GM10248 (cell line): ENCODE data around the gene SMNDC1.
"Not testable (repeated sequence)": the region's sequence is repeated elsewhere in the genome, so short reads cannot be mapped to it uniquely, and the experiment has no call there.

Experiments used
- CTCF ChIA-PET: fragments of 300-600 bp; sonication (Branson Sonifier 250); formaldehyde crosslinking; extraction: SDS; loops from one replicate; lab custom pipeline; 2021; ENCODE audit warnings: antibody characterized with exemption; lab: Yijun Ruan, JAX
- POLR2A ChIA-PET: fragments of 350-650 bp; sonication (Branson Sonifier 250); formaldehyde crosslinking; extraction: SDS; loops from one replicate; lab custom pipeline; 2020; ENCODE audit warnings: antibody characterized with exemption; lab: Yijun Ruan, JAX
- DNase-seq: peaks from one replicate; pipeline ENCODE4 v3.0.0; 2012; ENCODE audit errors: extremely low spot score
- CTCF ChIP-seq: IDR thresholded peaks from 2 replicates; pipeline ENCODE4 v1.5.1; 2012; ENCODE audit warnings: mild to moderate bottlenecking, low read depth; ENCODE audit errors: extremely low read depth, missing control alignments, control extremely low read depth

The SMNDC1 gene

GRCh38 chr10:110274647-110275046 is 30.1 kb downstream of the SMNDC1 start:
- no peak for DNase-seq
- POLR2A ChIA-PET, result interaction anchor here (0.6 to 0.7 kb wide), 2 partner anchors 32 to 266 kb away, joined by 3 to 5 read pairs; no protein-coding TSS in a partner anchor
- CTCF ChIA-PET, result interaction anchor here (0.6 to 2.6 kb wide), 11 partner anchors 11 to 266 kb away, joined by 3 to 22 read pairs (median 3); no protein-coding TSS in a partner anchor
- TF ChIP-seq CTCF, result no peak

DNA sequence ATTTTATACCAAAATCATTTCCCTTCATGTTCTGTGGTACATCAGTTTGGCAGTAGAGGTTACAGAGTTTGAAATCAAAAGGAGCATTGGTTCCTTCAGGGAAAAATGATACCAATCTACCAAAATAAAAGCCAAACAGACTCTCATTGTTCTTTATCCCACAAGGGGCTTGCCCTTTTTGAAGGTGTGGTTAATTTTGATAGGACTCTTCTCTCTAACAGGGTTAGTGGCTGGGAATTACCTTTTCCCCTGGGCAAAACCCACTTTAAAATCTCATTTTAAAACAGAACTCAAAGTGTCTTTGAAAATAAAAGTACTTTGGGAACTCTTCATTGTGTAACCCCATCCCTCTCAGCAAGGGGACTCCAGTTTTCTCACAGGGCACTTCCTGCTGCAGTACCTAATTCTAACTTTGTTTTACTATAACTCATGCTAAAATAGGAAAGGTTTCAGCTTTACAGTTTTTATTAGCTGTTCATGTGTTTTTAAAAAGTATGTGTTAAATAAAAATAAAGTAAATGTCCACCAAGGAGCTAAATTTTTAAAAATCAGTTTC is 30.6 kb downstream of the SMNDC1 start:
- no peak for TF ChIP-seq CTCF
- CTCF ChIA-PET, result interaction anchor here (0.6 to 2.6 kb wide), 10 partner anchors 11 to 266 kb away, joined by 3 to 22 read pairs (median 4); no protein-coding TSS in a partner anchor
- POLR2A ChIA-PET, result interaction anchor here (0.6 to 0.7 kb wide), 2 partner anchors 33 to 266 kb away, joined by 3 to 5 read pairs; no protein-coding TSS in a partner anchor
- DNase-seq, result peak; percentile 20

- TF ChIP-seq CTCF, result no peak
- DNase-seq, result peak; percentile 12
- POLR2A ChIA-PET, result no interaction called here
- CTCF ChIA-PET, result interaction anchor here (0.8 to 1.5 kb wide), 5 partner anchors 10 to 147 kb away, joined by 3 to 6 read pairs (median 4); no protein-coding TSS in a partner anchor
Observed at GRCh38 chr10:110273474-110273873, 31.2 kb downstream of the SMNDC1 start.

DNA sequence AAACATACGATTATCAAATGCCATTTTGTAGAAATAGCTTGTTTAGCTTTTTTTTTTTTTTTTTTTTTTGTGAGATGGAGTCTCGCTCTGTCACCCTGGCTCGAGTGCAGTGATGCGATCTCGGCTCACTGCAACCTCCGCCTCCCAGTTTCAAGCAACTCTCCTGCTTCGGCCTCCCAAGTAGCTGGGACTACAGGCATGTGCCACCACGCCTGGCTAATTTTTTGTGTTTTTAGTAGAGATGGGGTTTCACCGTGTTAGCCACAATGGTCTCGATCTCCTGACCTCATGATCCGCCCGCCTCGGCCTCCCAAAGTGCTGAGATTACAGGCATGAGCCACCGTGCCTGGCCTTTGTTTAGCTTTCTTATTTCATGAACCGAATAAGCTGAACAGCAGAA is 31.7 kb downstream of the SMNDC1 start:
- CTCF ChIA-PET, result interaction anchor here (0.8 to 1.5 kb wide), 5 partner anchors 10 to 147 kb away, joined by 3 to 6 read pairs (median 4); no protein-coding TSS in a partner anchor
- DNase-seq, POLR2A ChIA-PET: not testable (repeated sequence)

- ChIA-PET CTCF (interaction anchor here (1.5 to 3.5 kb wide), 3 partner anchors 10 to 132 kb away, joined by 4 to 18 read pairs (median 9); no protein-coding TSS in a partner anchor), POLR2A (no interaction called here)
- no peak for DNase-seq
- no peak for TF ChIP-seq CTCF
Observed at GRCh38 chr10:110269374-110270318, 35.1 kb downstream of the SMNDC1 start.

DNA sequence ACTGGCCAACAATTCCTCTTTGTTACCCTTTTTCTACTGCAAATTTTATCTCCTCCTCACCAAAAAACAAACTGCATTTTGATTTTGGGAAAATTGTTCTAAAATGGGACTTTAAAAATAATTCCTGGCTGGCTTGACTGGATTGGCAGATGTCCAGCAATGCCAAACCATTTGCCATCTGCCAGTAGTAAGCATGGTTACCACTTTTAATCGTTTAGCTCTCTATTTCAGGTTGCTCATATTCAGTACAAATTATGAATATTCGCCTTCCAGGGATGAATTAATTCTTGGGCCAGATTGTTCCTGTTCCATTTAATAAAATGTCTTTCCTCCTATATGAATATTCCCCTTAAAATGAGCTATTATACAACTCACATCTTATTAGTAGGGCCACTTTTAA is 35.7 kb downstream of the SMNDC1 start:
- ChIA-PET POLR2A (no interaction called here), CTCF (interaction anchor here (1.5 to 3.5 kb wide), 3 partner anchors 11 to 131 kb away, joined by 4 to 18 read pairs (median 9); no protein-coding TSS in a partner anchor)
- no peak for TF ChIP-seq CTCF
- DNase-seq, result no peak
